NB4 (cell line): ENCODE results near the gene HTT.

ENCODE experiments used
- MYC ChIP-seq: IDR thresholded peaks from 2 replicates; pipeline ENCODE4 v1.6.1; 2011; ENCODE audit warnings: low read depth, low read length
- POLR2A ChIP-seq: IDR thresholded peaks from 2 replicates; pipeline ENCODE4 v1.6.1; 2011; ENCODE audit warnings: mild to moderate bottlenecking; ENCODE audit not compliant: insufficient read length; ENCODE audit errors: extremely low read depth
- TF ChIP-seq, protein P1 (sequence below): IDR thresholded peaks from one replicate; pipeline ENCODE4 v1.5.1; 2012; ENCODE audit warnings: low read depth, low read length

- TF ChIP-seq POLR2A (no peak), MYC (no peak)
- TF ChIP-seq, protein P1, sequence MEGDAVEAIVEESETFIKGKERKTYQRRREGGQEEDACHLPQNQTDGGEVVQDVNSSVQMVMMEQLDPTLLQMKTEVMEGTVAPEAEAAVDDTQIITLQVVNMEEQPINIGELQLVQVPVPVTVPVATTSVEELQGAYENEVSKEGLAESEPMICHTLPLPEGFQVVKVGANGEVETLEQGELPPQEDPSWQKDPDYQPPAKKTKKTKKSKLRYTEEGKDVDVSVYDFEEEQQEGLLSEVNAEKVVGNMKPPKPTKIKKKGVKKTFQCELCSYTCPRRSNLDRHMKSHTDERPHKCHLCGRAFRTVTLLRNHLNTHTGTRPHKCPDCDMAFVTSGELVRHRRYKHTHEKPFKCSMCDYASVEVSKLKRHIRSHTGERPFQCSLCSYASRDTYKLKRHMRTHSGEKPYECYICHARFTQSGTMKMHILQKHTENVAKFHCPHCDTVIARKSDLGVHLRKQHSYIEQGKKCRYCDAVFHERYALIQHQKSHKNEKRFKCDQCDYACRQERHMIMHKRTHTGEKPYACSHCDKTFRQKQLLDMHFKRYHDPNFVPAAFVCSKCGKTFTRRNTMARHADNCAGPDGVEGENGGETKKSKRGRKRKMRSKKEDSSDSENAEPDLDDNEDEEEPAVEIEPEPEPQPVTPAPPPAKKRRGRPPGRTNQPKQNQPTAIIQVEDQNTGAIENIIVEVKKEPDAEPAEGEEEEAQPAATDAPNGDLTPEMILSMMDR, result no peak
These were observed 146.7 kb downstream of the HTT start for GRCh38 chr4:3221184-3221494.
